ENCODE data around the gene TOPBP1.
"Not testable (repeated sequence)": the region's sequence is repeated elsewhere in the genome, so short reads cannot be mapped to it uniquely, and the experiment has no call there.

Gene TOPBP1

GRCh38 chr3:133570139-133570936 lies 91.4 kb downstream of the TOPBP1 start:
- Histone ChIP-seq H3K36me3 (ENCODE audit: insufficient read depth, low read length) (no peaks in the 10 kb centered on the region), H3K4me1 (ENCODE audit: insufficient read depth, low read length) (peaks cover 13% of the 10 kb centered on the region), H3K4me3 (ENCODE audit: low read length) (no peak overlapping the region)

DNA sequence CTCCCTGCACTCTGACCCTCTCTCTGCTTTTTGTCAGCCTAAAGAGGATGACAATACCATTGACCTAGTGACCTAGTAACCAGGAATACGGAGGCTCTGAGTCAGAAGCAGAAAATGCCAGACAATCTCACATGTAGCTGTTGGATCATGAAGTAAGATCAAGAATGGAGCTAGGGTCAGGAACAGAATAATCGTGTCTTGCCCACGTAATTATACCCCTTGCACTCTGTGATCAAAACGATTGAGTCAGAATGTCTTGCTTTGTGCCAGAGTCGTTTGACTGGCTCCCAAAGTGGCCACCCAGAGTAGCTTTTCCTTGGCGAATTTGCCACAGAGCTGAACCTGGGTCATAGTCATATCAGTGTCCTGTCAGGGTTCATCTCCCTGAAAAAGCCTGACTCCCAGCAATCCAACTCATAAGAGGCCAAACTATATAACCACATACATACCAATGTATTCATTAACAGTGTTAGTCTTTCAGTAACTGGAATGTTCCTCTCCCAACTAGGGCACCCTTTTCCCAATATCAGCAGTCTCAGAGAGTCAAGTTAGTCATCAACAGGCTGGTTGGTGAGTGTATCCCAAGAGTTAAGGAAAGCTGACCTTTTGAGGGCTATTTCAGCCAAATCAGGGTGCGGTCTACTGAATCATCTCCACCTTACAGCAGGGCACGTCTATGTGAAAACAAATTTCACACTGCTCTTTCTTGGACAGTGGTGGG lies 93.3 kb downstream of the TOPBP1 start:
- Histone ChIP-seq H2AFZ (ENCODE audit: low read depth, low read length) (no peak overlapping the region), H3K4me3 (ENCODE audit: low read length) (no peak overlapping the region), H3K9me3 (ENCODE audit: low read length) (no peaks in the 10 kb centered on the region), H3K4me1 (ENCODE audit: insufficient read depth, low read length) (peaks cover 9% of the 10 kb centered on the region), H3K36me3 (ENCODE audit: insufficient read depth, low read length) (no peaks in the 10 kb centered on the region), H3K27me3 (ENCODE audit: insufficient read depth, low read length) (no peaks in the 10 kb centered on the region)

More at GRCh38 chr3:133570139-133570936, 91.4 kb downstream of the TOPBP1 start:
- no peaks in the 10 kb centered on the region for H3K27me3 ChIP-seq (ENCODE audit: insufficient read depth, low read length)
- no peaks in the 10 kb centered on the region for H3K9me3 ChIP-seq (ENCODE audit: low read length)
- no peak overlapping the region for H2AFZ ChIP-seq (ENCODE audit: low read depth, low read length)

DNA sequence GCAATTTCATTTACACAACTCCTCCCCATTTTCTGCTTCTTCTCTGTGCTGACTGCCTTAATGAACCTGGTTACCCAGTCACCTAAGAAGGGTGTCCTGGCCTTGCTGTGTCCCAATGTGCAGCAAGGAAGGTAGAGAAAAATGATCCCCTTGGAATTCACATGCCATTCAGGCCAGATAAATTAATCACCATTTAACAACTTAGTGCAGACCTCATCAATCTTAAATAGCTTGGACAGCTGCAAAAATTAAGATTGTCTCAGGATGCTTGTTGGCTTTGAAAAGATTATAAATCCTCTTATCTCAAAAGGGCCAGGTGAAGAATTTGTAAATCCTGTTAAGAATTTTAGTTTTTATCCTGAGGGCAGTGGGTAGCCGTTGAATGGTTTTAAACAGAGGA lies 97.9 kb downstream of the TOPBP1 start:
- Histone ChIP-seq H2AFZ (ENCODE audit: low read depth, low read length) (no peak overlapping the region), H3K36me3 (ENCODE audit: insufficient read depth, low read length) (no peaks in the 10 kb centered on the region), H3K4me1 (ENCODE audit: insufficient read depth, low read length) (peaks cover 3% of the 10 kb centered on the region), H3K9me3 (ENCODE audit: low read length) (peaks cover under 1% of the 10 kb centered on the region), H3K27me3 (ENCODE audit: insufficient read depth, low read length) (no peaks in the 10 kb centered on the region), H3K4me3 (ENCODE audit: low read length) (no peak overlapping the region)

GRCh38 chr3:133563186-133563591 lies 98.6 kb downstream of the TOPBP1 start:
- peaks cover 2% of the 10 kb centered on the region for H3K4me1 ChIP-seq (ENCODE audit: insufficient read depth, low read length)
- H3K36me3 ChIP-seq (ENCODE audit: insufficient read depth, low read length) = no peaks in the 10 kb centered on the region
- H3K9me3 ChIP-seq (ENCODE audit: low read length) = peaks cover 6% of the 10 kb centered on the region
- no peak overlapping the region for H2AFZ ChIP-seq (ENCODE audit: low read depth, low read length)
- H3K4me3 ChIP-seq (ENCODE audit: low read length) = no peak overlapping the region
- no peaks in the 10 kb centered on the region for H3K27me3 ChIP-seq (ENCODE audit: insufficient read depth, low read length)

DNA sequence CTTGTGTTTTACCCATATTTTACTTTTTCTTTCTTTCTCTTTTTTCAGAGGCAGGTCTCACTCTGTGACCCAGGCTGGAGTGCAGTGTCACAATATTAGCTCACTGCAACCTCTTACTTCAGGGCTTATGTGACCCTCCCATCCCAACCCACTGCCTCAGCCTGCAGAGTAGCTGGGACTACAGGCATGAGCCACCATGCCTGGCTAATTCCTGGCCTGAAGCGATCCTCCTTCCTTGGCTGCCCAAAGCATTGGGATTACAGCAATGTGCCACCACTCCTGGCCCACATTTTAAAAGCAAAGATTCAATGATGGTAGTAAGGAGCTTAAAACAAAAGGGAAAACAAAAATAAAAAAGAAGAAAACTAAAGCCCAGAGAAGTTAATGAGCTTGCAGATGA lies 99.4 kb downstream of the TOPBP1 start:
- H3K36me3 ChIP-seq (ENCODE audit: insufficient read depth, low read length) = no peaks in the 10 kb centered on the region
- H3K4me1 ChIP-seq (ENCODE audit: insufficient read depth, low read length) = no peaks in the 10 kb centered on the region
- H3K27me3 ChIP-seq (ENCODE audit: insufficient read depth, low read length) = no peaks in the 10 kb centered on the region

GRCh38 chr3:133561679-133562078 lies 100.1 kb downstream of the TOPBP1 start:
- no peaks in the 10 kb centered on the region for H3K4me1 ChIP-seq (ENCODE audit: insufficient read depth, low read length)
- H3K27me3 ChIP-seq (ENCODE audit: insufficient read depth, low read length) = no peaks in the 10 kb centered on the region
- no peak overlapping the region for H3K4me3 ChIP-seq (ENCODE audit: low read length)
- H3K36me3 ChIP-seq (ENCODE audit: insufficient read depth, low read length) = no peaks in the 10 kb centered on the region
- peaks cover 6% of the 10 kb centered on the region for H3K9me3 ChIP-seq (ENCODE audit: low read length)
- no peak overlapping the region for H2AFZ ChIP-seq (ENCODE audit: low read depth, low read length)

More for the DNA sequence above, 99.4 kb downstream of the TOPBP1 start:
- H3K4me3 ChIP-seq (ENCODE audit: low read length) = no peak overlapping the region
- no peak overlapping the region for H2AFZ ChIP-seq (ENCODE audit: low read depth, low read length)
- H3K9me3 ChIP-seq (ENCODE audit: low read length) = peaks cover 6% of the 10 kb centered on the region

- not testable (repeated sequence) for H3K4me1 ChIP-seq (ENCODE audit: insufficient read depth, low read length); H3K4me3 ChIP-seq (ENCODE audit: low read length); H2AFZ ChIP-seq (ENCODE audit: low read depth, low read length); H3K36me3 ChIP-seq (ENCODE audit: insufficient read depth, low read length); H3K27me3 ChIP-seq (ENCODE audit: insufficient read depth, low read length); H3K9me3 ChIP-seq (ENCODE audit: low read length)
These were observed 110.2 kb downstream of the TOPBP1 start for GRCh38 chr3:133551589-133551988.

Measured in neuron (in vitro differentiated cells).